Occipital lobe (tissue), 2 donors: ENCODE results near the gene SPRY1. TPM values are rescaled to one million over a fixed set of nuclear protein-coding genes. Genes with fewer than 3 reads are reported as not detected.

Experiments
- DNase-seq: peaks from one replicate; lab custom pipeline; 2025; lab: John Stamatoyannopoulos, UW
- total RNA-seq: library from RNA; depleted of rRNA; stranded (reverse); fragments of >200 nt; gene quantifications from one replicate; pipeline ENCODE4 v1.2.3, GENCODE V29; 2014

The SPRY1 gene
- total RNA-seq, 1 donor from 2014 or later = 12.9 TPM

GRCh38 chr4:123408471-123409084 lies 12.0 kb downstream of the SPRY1 start:
- no peak for DNase-seq

GRCh38 chr4:123409334-123409733 lies 12.7 kb downstream of the SPRY1 start:
- no peak for DNase-seq

GRCh38 chr4:123411514-123411913 lies 14.9 kb downstream of the SPRY1 start:
- DNase-seq = no peak

- DNase-seq = no peak
Observed at GRCh38 chr4:123412091-123412505, 15.5 kb downstream of the SPRY1 start.

GRCh38 chr4:123412700-123413512 lies 16.3 kb downstream of the SPRY1 start:
- no peak for DNase-seq

- DNase-seq = no peak
Observed at GRCh38 chr4:123415576-123415975, 19.0 kb downstream of the SPRY1 start.

GRCh38 chr4:123415977-123416376 lies 19.4 kb downstream of the SPRY1 start:
- DNase-seq = no peak

- DNase-seq = no peak
Observed at GRCh38 chr4:123417813-123418212, 21.2 kb downstream of the SPRY1 start.

GRCh38 chr4:123418351-123418931 lies 21.8 kb downstream of the SPRY1 start:
- DNase-seq = no peak

GRCh38 chr4:123419885-123420755 lies 23.5 kb downstream of the SPRY1 start:
- DNase-seq = no peak

GRCh38 chr4:123421227-123421936 lies 24.8 kb downstream of the SPRY1 start:
- no peak for DNase-seq

- DNase-seq = no peak
Observed at GRCh38 chr4:123421937-123422781, 25.6 kb downstream of the SPRY1 start.

GRCh38 chr4:123423819-123424218 lies 27.2 kb downstream of the SPRY1 start:
- DNase-seq = no peak

GRCh38 chr4:123427951-123428350 lies 31.4 kb downstream of the SPRY1 start:
- DNase-seq = no peak

GRCh38 chr4:123430031-123430430 lies 33.4 kb downstream of the SPRY1 start:
- DNase-seq = no peak

- no peak for DNase-seq
Observed at GRCh38 chr4:123430501-123430900, 33.9 kb downstream of the SPRY1 start.

GRCh38 chr4:123433573-123433972 lies 37.0 kb downstream of the SPRY1 start:
- no peak for DNase-seq

GRCh38 chr4:123433976-123434375 lies 37.4 kb downstream of the SPRY1 start:
- no peak for DNase-seq

GRCh38 chr4:123435246-123436113 lies 38.9 kb downstream of the SPRY1 start:
- no peak for DNase-seq
